HG02763 (cell line): ENCODE measurements around the gene MELTF.

Source experiments
- ATAC-seq: cut with Tn5 transposase; IDR thresholded peaks from one replicate; pipeline ENCODE4 v1.9.1; 2021; ENCODE audit warnings: mild to moderate bottlenecking, moderate library complexity; ENCODE audit not compliant: unreplicated experiment

MELTF gene

GRCh38 chr3:196995027-196995426, 34.6 kb downstream of the MELTF start:
- ATAC-seq: no peak

GRCh38 chr3:196994056-196994455, 35.6 kb downstream of the MELTF start:
- no peak for ATAC-seq

GRCh38 chr3:196992461-196993065, 37.1 kb downstream of the MELTF start:
- no peak for ATAC-seq

- ATAC-seq: no peak
These were observed 37.8 kb downstream of the MELTF start for GRCh38 chr3:196991581-196992460.

GRCh38 chr3:196990601-196991007, 39.0 kb downstream of the MELTF start:
- no peak for ATAC-seq

GRCh38 chr3:196989721-196990262, 39.8 kb downstream of the MELTF start:
- ATAC-seq: no peak

- no peak for ATAC-seq
These were observed 41.2 kb downstream of the MELTF start for GRCh38 chr3:196988241-196989029.

GRCh38 chr3:196987022-196987421, 42.6 kb downstream of the MELTF start:
- no peak for ATAC-seq

- no peak for ATAC-seq
These were observed 43.4 kb downstream of the MELTF start for GRCh38 chr3:196985954-196986885.

GRCh38 chr3:196985298-196985697, 44.3 kb downstream of the MELTF start:
- ATAC-seq: no peak

GRCh38 chr3:196983186-196983585, 46.4 kb downstream of the MELTF start:
- ATAC-seq: no peak

- ATAC-seq: no peak
These were observed 48.0 kb downstream of the MELTF start for GRCh38 chr3:196981657-196982056.

GRCh38 chr3:196979545-196979944, 50.1 kb downstream of the MELTF start:
- no peak for ATAC-seq

- no peak for ATAC-seq
These were observed 52.7 kb downstream of the MELTF start for GRCh38 chr3:196976941-196977340.

GRCh38 chr3:196975349-196975748, 54.3 kb downstream of the MELTF start:
- ATAC-seq: no peak

GRCh38 chr3:196974661-196975060, 55.0 kb downstream of the MELTF start:
- no peak for ATAC-seq

GRCh38 chr3:196971094-196971698, 58.4 kb downstream of the MELTF start:
- ATAC-seq: no peak

- no peak for ATAC-seq
These were observed 59.0 kb downstream of the MELTF start for GRCh38 chr3:196970547-196971093.
